NCI-H146 treated with DMSO at 0.1 percent for 48 hours (cell line): ENCODE results near the gene FLNB.

Source experiments
- DNase-seq: peaks from one replicate; lab custom pipeline; 2025; ENCODE audit not compliant: unreplicated experiment; lab: John Stamatoyannopoulos, UW

Gene FLNB

GRCh38 chr3:58177747-58178527, 169.7 kb downstream of the FLNB start:
- peak; percentile 2 for DNase-seq

GRCh38 chr3:58178528-58179234, 170.5 kb downstream of the FLNB start:
- DNase-seq = no peak

DNA sequence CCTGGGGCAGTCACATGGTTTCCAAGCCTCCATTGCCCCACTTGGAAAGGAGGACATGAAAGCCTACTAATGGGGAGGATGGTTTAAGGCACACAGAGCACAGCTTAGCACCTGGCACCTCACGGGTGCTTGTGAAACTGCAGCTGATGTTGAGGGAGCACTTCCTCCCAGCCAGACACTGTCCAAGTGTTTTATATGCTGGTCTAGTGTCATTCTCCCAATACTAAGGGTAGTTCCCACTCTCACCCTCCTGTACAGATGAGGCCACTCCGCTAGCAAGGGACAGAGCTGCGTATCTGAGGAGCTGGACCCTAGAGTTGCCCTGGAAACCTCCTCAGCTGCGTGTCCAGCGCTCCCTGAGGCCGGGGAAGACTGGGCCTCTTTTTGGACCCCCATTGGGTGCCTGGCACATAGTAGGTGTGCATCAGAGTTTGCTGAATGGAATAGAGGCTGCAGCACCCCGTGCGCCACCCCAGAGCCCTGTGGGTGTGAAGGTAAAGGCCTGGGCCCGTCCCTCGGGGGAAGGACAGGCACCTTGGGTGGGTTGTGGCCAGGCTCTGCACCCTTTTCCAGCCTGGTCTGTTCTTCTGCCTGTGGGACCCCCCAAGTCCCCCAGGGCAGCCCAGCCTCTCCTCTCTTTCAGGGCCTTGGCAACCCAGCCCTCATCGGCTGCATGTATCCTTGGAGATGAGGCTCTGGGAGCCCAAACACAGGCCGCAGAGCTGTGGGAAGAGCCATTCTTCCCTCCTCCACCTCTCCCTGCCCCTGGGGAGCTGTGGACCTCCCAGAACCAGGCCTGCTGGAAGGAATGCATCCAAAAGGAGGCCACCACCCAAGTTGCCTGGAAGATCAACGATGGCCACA, 171.2 kb downstream of the FLNB start:
- DNase-seq = no peak

DNA sequence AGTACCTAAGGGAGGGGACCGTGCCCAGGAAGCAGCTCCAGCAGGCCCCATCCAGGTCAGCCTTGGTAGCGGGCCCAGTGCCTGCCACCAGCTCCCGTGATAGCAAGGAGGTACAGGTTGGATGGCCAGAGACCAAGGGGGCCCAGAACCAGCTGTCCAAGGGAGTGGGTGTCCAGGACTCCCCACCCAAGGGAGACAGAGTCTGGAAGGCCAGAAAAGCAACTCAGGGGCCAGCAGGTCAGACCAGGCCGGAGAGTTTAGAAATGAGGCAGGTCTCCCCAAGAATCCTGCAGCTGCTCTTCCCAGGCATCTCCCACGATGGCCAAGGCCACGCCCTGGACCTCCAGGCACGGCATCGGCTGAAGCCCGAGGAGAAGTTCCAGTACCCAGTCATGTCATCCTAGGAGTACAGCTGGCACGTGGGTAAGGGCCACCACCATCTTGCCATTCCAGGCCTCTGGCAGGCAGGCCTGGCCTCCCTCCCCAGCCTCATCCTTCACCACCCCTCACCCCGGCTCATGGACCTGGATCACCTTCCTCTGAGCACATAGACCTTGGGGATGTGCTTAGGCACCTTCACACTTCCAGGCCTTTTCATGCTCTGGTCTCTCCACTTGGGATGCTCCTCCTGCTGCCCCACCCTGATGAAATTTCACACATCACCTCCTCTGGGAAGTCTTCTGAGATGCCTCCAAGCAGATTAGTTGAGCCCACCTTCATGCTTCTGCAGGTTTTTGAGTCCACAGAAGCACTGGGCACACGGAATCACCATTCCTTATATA, 172.1 kb downstream of the FLNB start:
- no peak for DNase-seq

- DNase-seq = no peak
These were observed 172.8 kb downstream of the FLNB start for GRCh38 chr3:58180940-58181587.

GRCh38 chr3:58183221-58183620, 175.0 kb downstream of the FLNB start:
- no peak for DNase-seq

DNA sequence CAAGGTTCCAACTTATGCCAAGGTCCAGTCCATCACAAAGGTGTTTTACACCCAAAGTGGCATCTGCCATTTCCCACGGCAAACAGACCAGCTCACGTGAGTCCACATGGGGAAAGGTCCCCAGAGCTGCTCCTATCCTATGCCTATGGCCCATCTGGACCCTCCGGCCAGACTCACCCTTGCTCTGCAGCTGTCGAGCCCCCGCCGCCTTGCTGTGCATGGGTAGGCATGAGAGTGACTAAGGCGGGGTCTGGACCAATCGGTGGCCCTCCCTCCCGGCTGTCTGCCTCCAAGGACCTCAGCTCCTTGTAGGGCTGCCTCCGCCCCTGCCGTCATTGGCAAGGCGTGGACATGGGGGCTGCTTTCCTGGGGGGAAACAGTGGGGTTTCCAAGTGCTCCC, 175.7 kb downstream of the FLNB start:
- no peak for DNase-seq

DNA sequence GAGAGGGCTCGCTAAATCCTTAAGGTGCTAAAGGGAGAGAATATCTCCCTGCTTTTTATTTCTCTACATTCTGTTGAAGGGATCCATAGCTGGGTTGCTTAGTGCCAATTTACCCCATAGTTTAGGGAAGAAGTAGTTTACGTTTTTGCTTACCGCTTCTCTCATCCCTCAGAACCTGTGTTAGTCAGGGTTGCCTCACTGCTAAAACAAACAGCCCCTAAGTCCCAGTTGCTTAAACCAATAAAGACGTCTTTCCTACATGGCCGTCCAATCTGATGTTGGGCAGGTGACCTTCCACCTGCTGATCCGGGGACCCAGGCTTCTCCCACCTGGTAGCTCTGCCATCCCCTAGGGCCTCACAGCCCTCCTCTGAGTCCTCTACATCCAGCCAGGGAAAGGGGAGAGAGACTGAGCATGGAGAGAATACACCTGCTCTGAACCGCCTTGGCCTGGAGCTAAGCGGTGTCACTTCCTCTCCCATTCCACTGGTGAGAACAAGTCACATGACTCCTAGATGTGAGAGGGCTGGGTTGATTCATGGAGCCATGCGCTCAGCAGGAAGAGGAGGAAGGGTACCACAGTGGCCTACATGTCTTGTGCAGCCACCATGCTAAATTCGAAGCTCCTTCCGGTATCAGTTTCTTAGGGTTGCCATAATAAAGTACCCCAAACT, 176.2 kb downstream of the FLNB start:
- DNase-seq = no peak

DNA sequence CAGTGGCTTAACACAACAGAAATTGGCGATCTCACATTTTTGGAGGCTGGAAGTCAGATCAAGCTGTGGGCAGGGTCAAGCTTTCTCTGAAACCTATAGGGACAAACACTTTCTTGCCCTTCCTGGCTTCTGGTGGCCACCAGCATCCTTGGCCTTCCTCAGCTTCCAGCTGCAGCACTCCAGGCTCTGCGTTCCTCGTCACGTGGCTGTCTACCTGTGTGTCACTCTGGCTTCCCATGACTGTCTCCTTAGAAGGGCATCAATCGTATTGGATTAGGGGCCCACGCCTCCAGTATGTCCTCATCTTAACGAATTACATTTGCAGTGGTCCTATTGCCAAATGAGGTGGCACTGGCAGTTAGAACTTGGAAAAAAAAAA, 176.7 kb downstream of the FLNB start:
- DNase-seq = no peak

- no peak for DNase-seq
These were observed 179.9 kb downstream of the FLNB start for GRCh38 chr3:58188173-58188564.

DNA sequence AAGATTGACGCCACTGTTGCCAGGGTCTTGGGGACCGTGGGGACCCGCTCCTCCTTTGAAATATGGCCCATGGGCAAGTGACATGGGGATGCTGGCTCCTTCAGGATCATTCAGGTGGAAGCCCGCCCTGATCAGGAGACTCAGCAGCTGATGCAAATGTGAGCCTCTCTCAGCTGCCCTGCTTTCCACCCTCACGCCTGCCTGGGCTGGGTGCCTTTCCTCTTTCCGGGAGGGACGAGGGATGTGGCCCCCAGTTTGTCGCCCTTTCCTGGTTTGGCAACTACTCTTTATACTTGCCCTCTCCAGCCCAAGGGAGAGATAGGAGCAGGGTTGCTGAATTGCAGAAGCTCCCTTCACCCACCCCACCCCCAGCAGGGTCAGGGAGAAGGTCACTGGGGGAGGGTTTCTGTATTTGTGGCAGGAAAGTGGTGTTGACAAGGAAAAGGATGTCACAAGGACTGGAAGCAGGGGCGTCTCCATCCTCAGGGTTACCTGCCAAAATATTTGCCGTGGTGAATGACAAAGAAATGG, 180.8 kb downstream of the FLNB start:
- DNase-seq = no peak

DNA sequence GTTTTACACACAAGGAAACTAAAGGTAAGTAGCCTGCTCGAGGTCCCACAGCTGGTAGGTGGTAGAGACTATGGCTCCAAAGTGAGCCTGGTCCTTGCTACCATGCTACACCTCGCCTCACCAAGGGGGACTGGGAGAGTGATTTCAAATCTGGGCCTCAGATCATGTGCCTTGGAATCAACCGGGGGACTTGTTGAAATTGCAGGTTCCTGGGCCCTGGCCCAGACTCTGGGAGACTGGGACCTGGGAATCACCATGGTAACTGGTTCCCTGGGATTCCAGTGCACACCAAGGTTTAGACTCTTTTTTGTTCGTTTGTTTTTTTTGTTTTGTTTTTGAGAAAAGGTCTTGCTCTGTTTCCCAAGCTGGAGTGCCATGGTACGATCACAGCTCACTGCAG, 181.5 kb downstream of the FLNB start:
- no peak for DNase-seq

DNA sequence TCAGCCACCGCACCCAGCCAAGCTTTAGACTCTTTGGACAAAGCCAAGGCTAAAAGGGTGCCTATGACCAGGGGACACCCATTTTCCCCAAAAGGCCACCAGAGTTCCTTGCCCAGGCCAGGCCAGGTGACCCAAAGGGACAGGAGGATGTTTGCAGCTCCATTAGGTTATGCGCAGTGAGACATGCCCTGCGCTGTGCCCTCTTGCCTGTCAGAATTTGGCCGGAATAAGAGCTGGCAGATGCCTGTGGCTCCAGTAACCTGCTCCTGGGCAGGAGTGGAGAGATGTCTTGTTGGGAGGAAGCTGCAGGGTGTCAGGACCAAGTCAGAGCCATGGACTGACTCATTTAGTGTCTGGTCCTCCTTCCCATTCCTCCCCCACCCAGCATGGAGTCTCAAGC, 182.1 kb downstream of the FLNB start:
- no peak for DNase-seq

DNA sequence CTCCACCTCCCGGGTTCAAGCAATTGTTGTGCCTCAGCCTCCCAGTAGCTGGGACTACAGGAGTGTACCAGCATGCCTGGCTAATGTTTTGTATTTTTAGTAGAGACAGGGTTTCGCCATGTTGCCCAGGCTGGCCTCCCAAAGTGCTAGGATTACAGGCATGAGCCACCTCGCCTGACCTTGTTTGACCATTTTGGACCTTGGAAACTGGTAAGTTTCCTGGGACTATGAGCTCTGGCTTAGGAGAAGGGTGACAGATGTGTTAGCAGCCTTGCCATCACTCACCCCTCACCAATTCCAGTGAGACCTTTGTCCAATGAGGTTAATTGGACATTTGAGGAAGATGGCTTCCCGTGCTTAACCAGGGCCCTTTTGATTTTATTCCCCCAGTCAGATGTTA, 182.7 kb downstream of the FLNB start:
- DNase-seq = no peak

- no peak for DNase-seq
These were observed 183.3 kb downstream of the FLNB start for GRCh38 chr3:58191361-58191991.

GRCh38 chr3:58192069-58192468, 183.8 kb downstream of the FLNB start:
- DNase-seq = no peak

DNA sequence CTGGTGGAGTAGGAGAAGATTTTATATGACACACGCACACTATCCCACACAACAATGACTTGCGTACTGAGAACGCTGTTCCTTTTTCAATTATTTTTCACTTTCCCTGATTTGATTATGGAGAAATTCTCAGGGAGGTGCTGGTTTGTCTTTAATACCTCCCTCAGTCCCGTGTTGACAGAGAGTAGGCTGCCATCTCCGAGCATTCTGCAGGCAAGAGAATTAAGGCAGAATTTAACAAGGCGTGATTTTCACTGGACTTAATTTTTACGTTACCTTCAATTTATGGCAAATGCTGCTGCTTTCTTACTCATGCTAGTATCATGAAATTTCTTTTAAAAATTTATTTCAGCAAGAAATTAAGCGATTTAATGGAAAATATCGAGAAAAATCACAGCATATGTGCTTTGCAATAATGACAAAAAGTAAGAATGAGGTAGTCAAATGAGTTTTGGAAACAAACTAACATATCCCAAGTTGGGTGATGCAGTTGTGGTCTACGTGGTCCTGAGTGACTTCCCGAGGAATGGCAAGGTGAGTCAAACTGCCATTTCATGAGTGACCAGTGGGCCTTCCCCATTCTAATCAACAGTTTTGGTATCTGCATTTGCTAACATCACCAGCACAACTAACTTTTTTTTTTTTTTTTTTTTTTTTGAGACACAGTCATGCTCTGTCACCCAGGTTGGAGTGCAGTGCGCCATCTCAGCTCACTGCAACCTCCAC, 185.6 kb downstream of the FLNB start:
- DNase-seq = no peak

GRCh38 chr3:58197588-58197987, 189.4 kb downstream of the FLNB start:
- DNase-seq = no peak

- DNase-seq = no peak
These were observed 190.1 kb downstream of the FLNB start for GRCh38 chr3:58198362-58198761.
